GM12872 (cell line): ENCODE results near the gene TNFRSF4.

Source experiments
- CTCF ChIP-seq: IDR thresholded peaks from 3 replicates; pipeline ENCODE4 v1.5.1; 2011; ENCODE audit warnings: low read depth, mild to moderate bottlenecking, low read length, moderate library complexity; ENCODE audit not compliant: insufficient read depth

Gene TNFRSF4

GRCh38 chr1:1165900-1166421, 48.0 kb downstream of the TNFRSF4 start:
- TF ChIP-seq CTCF = no peak

- TF ChIP-seq CTCF = no peak
Measured at GRCh38 chr1:1165485-1165884, 48.5 kb downstream of the TNFRSF4 start.

- no peak for TF ChIP-seq CTCF
Measured at GRCh38 chr1:1164701-1165451, 49.1 kb downstream of the TNFRSF4 start.

- no peak for TF ChIP-seq CTCF
Measured at GRCh38 chr1:1164361-1164700, 49.6 kb downstream of the TNFRSF4 start.

- TF ChIP-seq CTCF = no peak
Measured at GRCh38 chr1:1163538-1164070, 50.3 kb downstream of the TNFRSF4 start.

- no peak for TF ChIP-seq CTCF
Measured at GRCh38 chr1:1162597-1163537, 51.1 kb downstream of the TNFRSF4 start.

- TF ChIP-seq CTCF = no peak
Measured at GRCh38 chr1:1161683-1162079, 52.3 kb downstream of the TNFRSF4 start.
